NCI-H2107 (cell line): ENCODE results near the gene ING2.

Experiments
- DNase-seq: peaks from one replicate; lab custom pipeline; 2025; lab: John Stamatoyannopoulos, UW

ING2 gene

DNA sequence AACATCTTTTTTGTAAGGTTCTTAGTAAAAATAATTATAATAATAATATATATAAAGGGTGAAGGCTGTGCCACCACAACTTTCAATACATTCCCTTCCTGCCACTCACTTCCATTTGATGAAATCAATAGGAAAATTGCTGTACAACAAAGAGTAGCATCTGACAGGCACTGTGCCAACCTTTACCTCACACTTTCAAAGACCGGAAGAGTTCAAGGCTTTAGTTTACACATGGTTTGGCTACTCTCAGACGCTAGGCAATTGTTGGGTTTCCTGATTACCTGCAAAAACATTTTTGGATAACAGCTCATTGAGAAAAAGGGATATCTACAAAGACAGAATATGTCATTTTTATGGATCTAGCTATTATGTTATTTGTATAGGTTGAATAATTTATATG is 5.5 kb upstream of the ING2 start:
- no peak for DNase-seq

DNA sequence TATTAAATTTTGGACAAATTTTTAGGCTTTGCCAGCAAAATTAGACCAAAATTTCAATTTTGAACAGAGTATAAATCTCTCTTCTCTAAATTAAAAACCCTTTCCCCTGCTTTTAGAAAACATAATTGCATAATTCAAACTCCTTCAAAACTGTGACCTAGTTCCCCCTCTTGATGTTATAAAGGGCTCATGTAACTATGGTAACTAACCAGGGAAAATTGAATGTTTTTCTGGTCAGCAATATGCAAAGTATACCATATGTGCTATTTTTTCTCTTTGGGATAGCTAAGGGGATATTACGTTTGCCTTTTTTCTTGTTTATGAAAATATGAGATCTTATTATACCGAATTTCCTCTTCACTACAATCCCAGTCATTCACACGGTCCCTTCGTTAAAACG is 5.1 kb upstream of the ING2 start:
- no peak for DNase-seq

DNA sequence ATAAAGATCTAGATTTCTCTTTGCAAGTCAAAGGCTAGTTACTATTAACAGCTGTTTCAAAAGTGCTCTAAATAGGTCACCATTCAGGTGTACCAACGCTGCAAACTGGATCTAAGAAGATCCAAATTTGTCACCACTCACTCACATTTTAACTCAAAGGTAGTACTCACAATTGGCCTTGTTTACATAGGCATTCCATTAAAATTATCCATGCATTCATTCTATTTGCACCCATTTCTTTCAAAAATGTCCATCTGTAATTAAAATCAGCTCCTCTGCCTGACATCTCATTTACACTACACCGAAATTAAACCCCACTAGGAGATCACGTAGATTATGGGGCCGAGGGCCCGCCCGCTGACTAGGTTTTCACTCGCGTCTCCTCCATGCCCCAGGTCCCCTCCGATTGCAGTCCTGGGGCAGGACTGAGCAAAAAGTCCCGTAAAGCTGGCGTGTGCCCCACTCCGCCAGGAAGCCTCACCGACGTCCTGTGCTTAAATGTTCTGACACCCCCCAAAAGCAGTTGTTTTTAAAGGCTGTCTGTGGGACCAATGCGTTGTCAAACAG is 1.3 kb upstream of the ING2 start:
- DNase-seq: no peak

- DNase-seq: peak; percentile 89
These were observed 561 bp upstream of the ING2 start for GRCh38 chr4:183504064-183504929.

- peak; percentile 49 for DNase-seq
These were observed 942 bp downstream of the ING2 start for GRCh38 chr4:183505611-183506388.

GRCh38 chr4:183506389-183506735 is 1.5 kb downstream of the ING2 start:
- DNase-seq: no peak

GRCh38 chr4:183507925-183508696 is 3.3 kb downstream of the ING2 start:
- DNase-seq: no peak

- no peak for DNase-seq
These were observed 4.0 kb downstream of the ING2 start for GRCh38 chr4:183508697-183509335.

- DNase-seq: no peak
These were observed 10.6 kb downstream of the ING2 start for GRCh38 chr4:183515411-183515810.

DNA sequence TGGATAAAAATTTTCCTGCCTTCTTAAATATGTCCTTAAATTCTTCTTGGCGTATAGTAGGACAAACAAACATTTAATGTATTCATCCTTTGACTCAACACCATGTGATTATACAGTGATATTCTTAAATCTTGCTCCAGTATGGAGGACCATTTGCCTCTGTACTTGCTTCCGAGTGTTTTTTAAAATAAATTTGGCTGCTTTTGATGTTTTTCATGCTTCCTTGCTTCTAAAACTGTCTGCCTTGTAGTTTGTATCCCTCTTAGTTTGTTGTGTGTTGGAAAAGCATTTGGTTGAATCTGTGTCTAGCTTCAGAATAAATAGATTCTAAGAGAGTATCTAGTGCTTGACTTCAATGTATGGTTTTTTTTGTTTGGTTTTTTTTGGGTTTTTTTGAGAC is 12.3 kb downstream of the ING2 start:
- DNase-seq: no peak

DNA sequence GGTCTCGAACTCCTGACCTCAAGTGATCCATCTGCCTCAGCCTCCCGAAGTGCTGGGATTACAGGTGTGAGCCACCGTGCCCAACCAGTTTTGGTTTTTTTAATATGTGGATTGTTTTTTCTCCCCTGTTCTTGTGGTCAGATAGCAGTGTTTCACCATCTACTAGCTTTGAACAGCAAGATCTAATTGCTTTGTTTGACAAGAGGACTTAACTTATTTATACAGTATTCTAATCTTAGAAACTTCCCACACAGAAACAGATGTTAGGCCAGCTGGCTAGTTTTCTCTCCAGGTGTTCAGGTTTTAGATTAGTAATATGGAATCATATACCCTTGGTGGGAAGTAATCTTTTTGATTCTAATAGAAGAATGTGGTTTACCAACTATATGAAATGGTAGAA is 12.9 kb downstream of the ING2 start:
- DNase-seq: no peak

GRCh38 chr4:183522821-183523220 is 18.0 kb downstream of the ING2 start:
- DNase-seq: no peak

DNA sequence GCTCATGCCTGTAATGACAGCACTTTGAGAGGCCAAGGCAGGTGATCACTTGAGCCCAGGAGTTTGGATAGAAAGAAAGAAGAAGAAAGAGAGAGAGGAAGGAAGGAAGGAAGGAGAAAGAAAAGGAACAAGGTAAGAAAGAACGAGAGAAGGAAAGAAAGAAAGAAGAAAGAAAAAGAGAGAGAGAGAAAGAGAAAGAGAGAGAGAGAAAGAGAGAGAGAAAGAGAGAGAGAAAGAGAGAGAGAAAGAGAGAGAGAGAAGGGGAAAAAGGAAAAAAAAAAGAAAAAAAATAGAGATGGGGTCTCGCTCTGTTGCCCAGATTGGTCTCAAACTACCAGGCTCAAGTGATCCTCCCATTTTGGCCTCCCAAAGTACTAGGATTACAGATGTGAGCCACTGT is 22.5 kb downstream of the ING2 start:
- DNase-seq: no peak

- no peak for DNase-seq
These were observed 28.0 kb downstream of the ING2 start for GRCh38 chr4:183532821-183533220.

DNA sequence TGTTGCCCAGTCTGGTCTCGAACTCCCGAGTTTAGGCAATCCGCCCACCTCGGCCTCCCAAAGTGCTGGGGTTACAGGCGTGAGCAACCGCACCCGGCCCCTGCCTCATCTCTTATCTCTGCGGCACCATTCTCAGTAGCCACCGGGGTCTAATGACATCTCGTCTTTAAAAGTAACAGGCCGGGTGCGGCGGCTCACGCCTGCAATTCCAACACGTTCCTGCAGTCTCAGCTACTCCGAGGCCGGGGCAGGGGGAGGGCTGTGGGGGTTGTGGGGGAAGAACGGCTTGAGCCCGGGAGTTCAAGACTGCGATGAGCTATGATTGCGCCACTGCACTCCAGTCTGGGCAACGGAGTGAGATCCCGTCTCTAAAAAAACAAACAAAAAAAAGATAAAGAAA is 28.8 kb downstream of the ING2 start:
- DNase-seq: no peak

DNA sequence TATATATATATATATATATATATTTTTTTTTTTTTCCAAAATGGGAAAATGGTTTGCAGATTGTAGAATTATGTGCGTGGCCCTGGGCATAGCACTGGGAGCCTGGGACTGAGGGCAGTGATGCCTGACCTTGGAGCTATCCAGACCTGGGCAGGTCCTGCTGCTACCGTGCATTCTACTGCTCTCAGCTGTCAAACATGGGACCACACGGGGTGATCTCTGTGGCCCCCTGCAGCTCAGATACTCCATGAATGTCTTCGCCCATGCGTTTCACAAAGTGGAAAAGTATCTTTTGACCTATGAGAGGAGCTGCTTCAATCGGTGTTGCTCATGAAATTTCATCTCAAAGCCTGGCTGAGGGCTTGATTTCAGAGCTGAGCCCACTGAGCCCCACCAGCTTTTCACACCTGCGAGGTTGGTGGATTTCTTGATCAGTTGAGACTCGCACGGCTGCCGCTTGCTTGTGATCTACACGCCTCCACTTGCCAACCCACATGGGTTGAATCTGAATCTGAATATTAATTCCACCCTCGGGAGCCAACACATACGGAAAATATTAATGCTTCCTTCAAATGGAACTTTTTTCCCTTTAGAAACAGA is 35.7 kb downstream of the ING2 start:
- DNase-seq: no peak

DNA sequence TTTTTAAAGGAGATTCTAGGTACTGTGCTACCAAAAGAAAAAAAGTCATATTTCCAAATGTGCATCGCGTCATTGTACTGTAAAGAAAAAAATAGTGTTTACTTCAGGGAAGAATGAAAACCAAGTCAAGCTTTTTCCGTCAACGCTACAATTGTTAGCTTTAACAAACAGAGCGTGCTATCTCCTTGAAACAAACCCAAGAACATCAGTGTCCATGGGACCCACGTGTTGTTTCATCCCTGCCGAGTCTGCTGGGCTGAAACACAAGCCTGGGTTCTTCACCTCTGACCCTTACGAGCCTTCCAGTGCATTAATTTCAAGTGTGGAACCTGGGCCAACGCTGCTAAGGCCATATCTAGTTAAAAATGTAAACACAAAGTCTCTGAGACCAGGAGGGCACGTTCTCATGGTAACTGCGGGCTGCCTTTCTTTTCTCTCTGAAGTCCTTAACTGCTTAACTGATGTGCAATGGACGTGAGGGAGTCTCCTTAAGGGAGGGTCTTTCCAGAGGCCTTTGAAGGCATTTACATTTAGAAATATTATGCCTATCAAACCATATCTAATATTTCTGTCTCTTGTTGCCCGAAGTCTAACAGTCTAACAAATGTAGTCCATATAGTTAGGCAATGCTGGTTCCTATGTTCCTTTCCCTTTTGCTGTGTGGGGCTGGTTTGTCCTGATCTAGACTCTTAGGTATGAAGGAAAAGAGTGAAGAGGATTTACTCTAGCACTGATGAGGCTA is 36.3 kb downstream of the ING2 start:
- DNase-seq: no peak

GRCh38 chr4:183541752-183542040 is 36.8 kb downstream of the ING2 start:
- no peak for DNase-seq

DNA sequence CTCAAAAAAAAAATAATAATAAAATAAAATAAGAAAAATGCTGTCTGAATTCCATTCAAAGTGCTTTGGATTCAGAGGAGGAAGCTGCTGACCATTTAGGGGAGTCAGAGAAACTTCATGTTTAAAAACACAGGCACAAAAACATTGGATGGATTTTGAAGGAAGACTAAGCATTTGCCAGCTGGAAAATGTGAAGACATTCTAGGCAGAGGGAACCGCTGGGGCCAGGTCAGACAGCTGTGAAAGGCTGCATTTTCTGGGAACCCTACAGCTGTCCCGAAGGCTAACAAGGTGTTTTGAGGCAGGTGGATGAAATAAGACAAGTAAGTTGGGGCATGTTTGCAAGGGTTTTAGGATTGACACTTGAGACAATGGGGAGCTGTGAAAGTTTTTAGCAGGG is 38.6 kb downstream of the ING2 start:
- DNase-seq: no peak

DNA sequence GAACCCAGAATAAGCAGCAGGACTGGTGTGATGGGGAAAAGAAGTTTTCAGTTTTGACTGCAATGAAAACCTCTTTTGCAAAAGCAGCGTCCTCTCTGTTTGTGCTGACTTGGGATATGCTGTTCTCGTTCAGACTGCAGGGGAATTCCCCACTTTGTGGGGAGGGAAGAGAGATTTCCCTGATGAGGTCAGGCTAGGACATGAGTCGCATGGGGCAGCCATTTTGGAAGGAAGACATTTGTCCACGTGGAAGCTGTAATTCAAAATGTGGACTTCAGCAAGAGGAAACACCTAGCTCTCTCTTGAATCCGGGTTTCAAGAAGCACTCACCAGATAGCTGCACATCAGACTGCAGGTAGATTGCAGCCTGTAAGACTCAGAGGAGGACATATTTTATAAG is 39.3 kb downstream of the ING2 start:
- DNase-seq: no peak

DNA sequence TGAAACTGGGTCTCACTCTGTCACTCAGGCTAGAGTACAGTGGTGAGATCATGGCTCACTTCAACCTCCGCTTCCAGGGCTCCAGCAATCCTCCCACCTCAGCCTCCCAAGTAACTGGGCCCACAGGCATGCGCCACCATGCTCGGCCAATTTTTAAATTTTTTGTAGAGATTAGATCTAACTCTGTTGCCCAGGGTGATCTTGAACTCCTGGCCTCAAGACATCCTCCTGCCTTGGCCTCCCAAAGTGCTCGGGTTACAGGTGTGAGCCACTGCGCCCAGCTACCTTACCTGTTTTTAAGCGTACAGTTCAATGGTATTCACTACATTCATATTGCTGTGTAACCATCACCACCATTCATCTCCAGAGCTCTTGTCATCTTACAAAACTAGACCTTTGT is 41.5 kb downstream of the ING2 start:
- no peak for DNase-seq
